Activated naive CD8-positive, alpha-beta T cell (primary cell): ENCODE data around the gene PKDREJ.

Experiments
- H3K27ac Mint-ChIP-seq: one replicate; pipeline ENCODE4 v1.8.0; 2021; ENCODE audit warnings: mixed read lengths
- H3K27me3 Mint-ChIP-seq: one replicate; pipeline ENCODE4 v1.8.0; 2021; ENCODE audit warnings: mixed read lengths
- H3K36me3 Mint-ChIP-seq: one replicate; pipeline ENCODE4 v1.8.0; 2021; ENCODE audit warnings: mixed read lengths
- H3K4me1 Mint-ChIP-seq: one replicate; pipeline ENCODE4 v1.8.0; 2021; ENCODE audit warnings: low read depth, mixed read lengths
- H3K4me3 Mint-ChIP-seq: one replicate; pipeline ENCODE4 v1.8.0; 2021; ENCODE audit warnings: mild to moderate bottlenecking, mixed read lengths
- H3K9me3 Mint-ChIP-seq: one replicate; pipeline ENCODE4 v1.8.0; 2021; ENCODE audit warnings: low read depth, mixed read lengths

PKDREJ gene

GRCh38 chr22:46240073-46240472, 23.1 kb downstream of the PKDREJ start:
- peaks cover 15% of the 10 kb centered on the region for H3K4me1 Mint-ChIP-seq
- no peaks in the 10 kb centered on the region for H3K9me3 Mint-ChIP-seq
- H3K27ac Mint-ChIP-seq, result peak overlapping the region; percentile 70
- no peaks in the 10 kb centered on the region for H3K27me3 Mint-ChIP-seq
- peaks cover 3% of the 10 kb centered on the region for H3K36me3 Mint-ChIP-seq
- peak overlapping the region; percentile 27 for H3K4me3 Mint-ChIP-seq

- Mint-ChIP-seq H3K36me3 (peaks cover 5% of the 10 kb centered on the region), H3K9me3 (no peaks in the 10 kb centered on the region), H3K27me3 (no peaks in the 10 kb centered on the region), H3K4me3 (peak overlapping the region; percentile 27), H3K4me1 (peaks cover 15% of the 10 kb centered on the region), H3K27ac (peak overlapping the region; percentile 70)
Observed at GRCh38 chr22:46239261-46240048, 23.7 kb downstream of the PKDREJ start.

- Mint-ChIP-seq H3K9me3 (no peaks in the 10 kb centered on the region), H3K27me3 (no peaks in the 10 kb centered on the region), H3K4me3 (no peak overlapping the region), H3K36me3 (peaks cover 5% of the 10 kb centered on the region), H3K4me1 (peaks cover 15% of the 10 kb centered on the region), H3K27ac (no peak overlapping the region)
Observed at GRCh38 chr22:46238541-46238940, 24.6 kb downstream of the PKDREJ start.

DNA sequence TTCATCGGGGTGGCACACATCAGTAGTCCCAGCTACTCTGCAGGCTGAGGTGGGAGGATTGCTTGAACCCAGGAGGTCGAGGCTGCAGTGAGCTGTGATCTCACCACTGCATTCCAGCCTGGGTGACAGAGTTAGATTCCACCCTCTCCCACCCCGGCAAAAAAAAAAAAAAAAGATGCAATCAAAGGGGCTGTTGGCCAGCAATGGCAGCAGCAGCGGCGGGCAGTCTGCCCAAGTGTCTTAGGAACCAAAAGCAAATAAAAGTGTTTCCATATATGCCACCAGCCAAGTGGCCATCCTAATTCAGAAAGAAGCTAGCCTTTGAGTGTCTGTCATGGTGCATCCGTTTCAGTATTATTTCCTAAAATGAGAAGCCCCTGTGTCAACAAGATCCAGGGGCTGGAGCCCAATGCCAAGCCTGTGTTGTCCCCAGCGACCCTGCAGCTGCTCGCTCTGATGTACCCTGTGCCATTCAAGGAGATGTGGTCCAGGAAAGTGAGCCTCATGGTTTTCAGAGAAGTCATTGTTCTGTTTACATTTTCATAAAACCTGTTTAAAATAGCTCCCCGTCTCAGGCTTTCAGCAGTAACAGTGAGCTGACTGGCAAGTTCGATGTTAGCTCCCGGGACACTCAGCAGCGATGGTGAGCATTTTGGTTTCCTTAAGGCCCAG, 25.6 kb downstream of the PKDREJ start:
- Mint-ChIP-seq H3K9me3 (no peaks in the 10 kb centered on the region), H3K4me3 (no peak overlapping the region), H3K4me1 (peaks cover 15% of the 10 kb centered on the region), H3K27ac (no peak overlapping the region), H3K27me3 (no peaks in the 10 kb centered on the region), H3K36me3 (peaks cover 5% of the 10 kb centered on the region)

DNA sequence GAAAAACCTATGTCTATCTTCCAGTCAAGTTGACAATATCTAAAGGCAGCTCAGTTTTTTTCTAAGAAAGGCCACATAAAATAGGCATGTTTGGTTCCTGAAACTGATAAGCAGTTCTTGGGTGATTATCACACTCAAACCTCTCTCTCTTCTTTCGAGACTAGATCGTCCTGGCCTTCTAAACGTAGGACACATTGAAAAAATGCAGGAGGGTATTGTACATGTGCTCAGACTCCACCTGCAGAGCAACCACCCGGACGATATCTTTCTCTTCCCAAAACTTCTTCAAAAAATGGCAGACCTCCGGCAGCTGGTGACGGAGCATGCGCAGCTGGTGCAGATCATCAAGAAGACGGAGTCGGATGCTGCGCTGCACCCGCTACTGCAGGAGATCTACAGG, 28.2 kb downstream of the PKDREJ start:
- H3K4me1 Mint-ChIP-seq, result peaks cover 8% of the 10 kb centered on the region
- peaks cover 5% of the 10 kb centered on the region for H3K36me3 Mint-ChIP-seq

GRCh38 chr22:46233231-46233630, 29.9 kb downstream of the PKDREJ start:
- H3K36me3 Mint-ChIP-seq, result peaks cover 5% of the 10 kb centered on the region
- H3K4me1 Mint-ChIP-seq, result no peaks in the 10 kb centered on the region
- no peak overlapping the region for H3K4me3 Mint-ChIP-seq
- H3K27me3 Mint-ChIP-seq, result no peaks in the 10 kb centered on the region
- no peaks in the 10 kb centered on the region for H3K9me3 Mint-ChIP-seq
- H3K27ac Mint-ChIP-seq, result no peak overlapping the region

More for the DNA sequence above, 28.2 kb downstream of the PKDREJ start:
- no peak overlapping the region for H3K27ac Mint-ChIP-seq
- no peak overlapping the region for H3K4me3 Mint-ChIP-seq
- H3K9me3 Mint-ChIP-seq, result no peaks in the 10 kb centered on the region
- no peaks in the 10 kb centered on the region for H3K27me3 Mint-ChIP-seq

DNA sequence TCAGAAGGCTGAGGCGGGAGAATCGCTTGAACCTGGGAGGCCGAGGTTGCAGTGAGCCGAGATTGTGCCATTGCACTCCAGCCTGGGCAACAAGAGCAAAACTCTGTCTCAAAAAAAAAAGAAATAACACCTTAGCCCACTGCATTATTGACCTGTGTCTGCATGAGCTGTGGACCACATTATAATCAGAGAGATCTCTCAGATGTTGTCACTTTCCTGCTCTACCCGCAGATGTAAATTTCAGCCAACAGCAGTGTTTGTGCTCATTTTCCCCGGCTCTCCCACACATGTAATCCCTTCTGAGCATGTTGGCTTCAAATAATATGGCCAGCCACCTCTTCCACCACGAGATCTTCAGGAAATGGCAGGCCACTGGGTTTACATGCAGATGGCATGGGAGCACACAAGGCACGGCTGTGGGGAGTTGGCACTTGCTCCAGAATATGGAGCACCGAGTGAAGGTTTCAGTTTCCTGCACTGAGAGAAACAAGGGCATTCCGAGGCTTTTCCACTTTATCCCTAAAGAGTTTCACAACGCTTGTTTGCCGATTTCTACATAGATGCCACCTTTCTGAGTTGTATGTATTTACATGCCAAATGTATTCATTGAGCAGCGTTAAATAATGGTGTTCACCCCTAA, 32.8 kb downstream of the PKDREJ start:
- peaks cover 3% of the 10 kb centered on the region for H3K36me3 Mint-ChIP-seq
- H3K4me3 Mint-ChIP-seq, result no peak overlapping the region
- no peaks in the 10 kb centered on the region for H3K4me1 Mint-ChIP-seq
- no peaks in the 10 kb centered on the region for H3K9me3 Mint-ChIP-seq
- no peaks in the 10 kb centered on the region for H3K27me3 Mint-ChIP-seq
- H3K27ac Mint-ChIP-seq, result no peak overlapping the region

DNA sequence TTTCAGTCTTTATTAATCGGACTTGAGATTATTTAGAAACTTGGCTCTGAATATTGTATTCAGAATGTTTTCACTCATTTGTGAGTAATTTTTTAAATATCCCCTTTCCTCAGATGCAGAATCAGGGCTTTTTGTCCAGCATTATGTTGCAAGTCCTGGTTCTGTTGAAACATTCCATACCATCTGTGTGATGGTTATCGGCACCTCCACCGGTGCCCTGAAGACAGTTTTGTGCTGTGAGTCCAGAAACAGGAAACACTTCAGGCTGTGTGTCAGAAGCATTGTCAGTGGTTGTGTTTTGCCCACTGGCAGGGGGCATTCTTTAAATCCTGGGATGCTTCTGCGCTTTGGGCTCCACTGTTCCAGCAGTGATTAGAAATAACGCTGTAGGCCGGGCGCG, 33.4 kb downstream of the PKDREJ start:
- H3K36me3 Mint-ChIP-seq, result no peaks in the 10 kb centered on the region
- no peak overlapping the region for H3K4me3 Mint-ChIP-seq
- no peaks in the 10 kb centered on the region for H3K4me1 Mint-ChIP-seq
- no peaks in the 10 kb centered on the region for H3K9me3 Mint-ChIP-seq
- no peak overlapping the region for H3K27ac Mint-ChIP-seq
- H3K27me3 Mint-ChIP-seq, result no peaks in the 10 kb centered on the region

- Mint-ChIP-seq H3K4me3 (no peak overlapping the region), H3K36me3 (no peaks in the 10 kb centered on the region), H3K27me3 (no peaks in the 10 kb centered on the region), H3K27ac (no peak overlapping the region), H3K9me3 (no peaks in the 10 kb centered on the region), H3K4me1 (no peaks in the 10 kb centered on the region)
Observed at GRCh38 chr22:46226577-46226976, 36.6 kb downstream of the PKDREJ start.

- H3K27me3 Mint-ChIP-seq, result no peaks in the 10 kb centered on the region
- H3K36me3 Mint-ChIP-seq, result peaks cover 4% of the 10 kb centered on the region
- no peak overlapping the region for H3K27ac Mint-ChIP-seq
- H3K4me1 Mint-ChIP-seq, result no peaks in the 10 kb centered on the region
- no peak overlapping the region for H3K4me3 Mint-ChIP-seq
- H3K9me3 Mint-ChIP-seq, result no peaks in the 10 kb centered on the region
Observed at GRCh38 chr22:46225631-46226030, 37.5 kb downstream of the PKDREJ start.

DNA sequence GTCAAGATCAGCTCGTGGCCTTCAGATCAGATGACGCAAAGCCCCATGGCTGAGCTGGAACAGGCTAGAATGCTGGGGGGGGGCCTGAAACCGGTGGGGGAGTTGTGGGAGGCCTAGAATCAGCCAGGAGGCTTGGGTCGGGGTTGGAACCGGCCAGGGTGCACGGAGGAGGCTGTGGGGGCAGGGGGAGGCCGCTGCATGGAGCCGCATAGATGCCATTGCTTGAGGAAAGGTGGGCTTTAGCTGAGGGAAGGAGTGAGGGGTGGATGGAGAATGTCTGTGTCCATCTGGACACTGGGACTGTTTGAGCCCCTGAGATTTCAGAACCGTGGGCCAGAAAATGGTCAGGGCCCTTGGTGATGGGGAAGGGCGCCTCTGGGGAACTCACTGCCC, 38.2 kb downstream of the PKDREJ start:
- Mint-ChIP-seq H3K27me3 (no peaks in the 10 kb centered on the region), H3K27ac (no peak overlapping the region), H3K4me1 (no peaks in the 10 kb centered on the region), H3K9me3 (no peaks in the 10 kb centered on the region), H3K36me3 (peaks cover 4% of the 10 kb centered on the region), H3K4me3 (no peak overlapping the region)

- H3K4me1 Mint-ChIP-seq, result peaks cover 3% of the 10 kb centered on the region
- H3K36me3 Mint-ChIP-seq, result peaks cover 8% of the 10 kb centered on the region
- no peaks in the 10 kb centered on the region for H3K27me3 Mint-ChIP-seq
- H3K27ac Mint-ChIP-seq, result no peak overlapping the region
- no peaks in the 10 kb centered on the region for H3K9me3 Mint-ChIP-seq
- H3K4me3 Mint-ChIP-seq, result no peak overlapping the region
Observed at GRCh38 chr22:46224044-46224897, 38.9 kb downstream of the PKDREJ start.

DNA sequence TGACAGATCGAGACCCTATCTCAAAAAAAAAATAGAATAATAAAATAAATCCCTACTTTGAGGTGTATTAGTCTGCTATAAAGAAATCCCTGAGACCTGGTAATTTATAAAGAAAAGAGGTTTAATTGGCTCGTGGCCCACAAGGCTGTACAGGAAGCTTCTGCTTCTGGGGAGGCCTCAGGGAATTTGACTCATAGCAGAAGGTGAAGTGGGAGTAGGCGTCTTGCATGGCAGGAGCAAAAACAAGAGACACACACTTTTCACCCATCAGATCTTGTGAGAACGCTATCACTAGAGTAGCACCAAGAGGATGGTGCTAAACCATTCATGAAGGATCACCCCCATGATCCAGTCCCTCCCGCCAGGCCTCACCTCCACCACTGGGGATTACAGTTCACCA, 42.2 kb downstream of the PKDREJ start:
- no peaks in the 10 kb centered on the region for H3K9me3 Mint-ChIP-seq
- H3K4me3 Mint-ChIP-seq, result no peak overlapping the region
- H3K36me3 Mint-ChIP-seq, result peaks cover 17% of the 10 kb centered on the region
- no peaks in the 10 kb centered on the region for H3K27me3 Mint-ChIP-seq
- H3K27ac Mint-ChIP-seq, result no peak overlapping the region
- peaks cover 3% of the 10 kb centered on the region for H3K4me1 Mint-ChIP-seq

GRCh38 chr22:46219636-46220035, 43.5 kb downstream of the PKDREJ start:
- H3K27ac Mint-ChIP-seq, result no peak overlapping the region
- H3K4me3 Mint-ChIP-seq, result no peak overlapping the region
- peaks cover 19% of the 10 kb centered on the region for H3K36me3 Mint-ChIP-seq

GRCh38 chr22:46214616-46215015, 48.5 kb downstream of the PKDREJ start:
- no peak overlapping the region for H3K4me3 Mint-ChIP-seq
- H3K27me3 Mint-ChIP-seq, result no peaks in the 10 kb centered on the region
- H3K27ac Mint-ChIP-seq, result no peak overlapping the region
- no peaks in the 10 kb centered on the region for H3K9me3 Mint-ChIP-seq
- H3K4me1 Mint-ChIP-seq, result peaks cover 1% of the 10 kb centered on the region
- H3K36me3 Mint-ChIP-seq, result peaks cover 32% of the 10 kb centered on the region

More at GRCh38 chr22:46219636-46220035, 43.5 kb downstream of the PKDREJ start:
- Mint-ChIP-seq H3K27me3 (no peaks in the 10 kb centered on the region), H3K9me3 (no peaks in the 10 kb centered on the region), H3K4me1 (peaks cover 3% of the 10 kb centered on the region)
